ENCODE data around the gene TOMM70.

DNA sequence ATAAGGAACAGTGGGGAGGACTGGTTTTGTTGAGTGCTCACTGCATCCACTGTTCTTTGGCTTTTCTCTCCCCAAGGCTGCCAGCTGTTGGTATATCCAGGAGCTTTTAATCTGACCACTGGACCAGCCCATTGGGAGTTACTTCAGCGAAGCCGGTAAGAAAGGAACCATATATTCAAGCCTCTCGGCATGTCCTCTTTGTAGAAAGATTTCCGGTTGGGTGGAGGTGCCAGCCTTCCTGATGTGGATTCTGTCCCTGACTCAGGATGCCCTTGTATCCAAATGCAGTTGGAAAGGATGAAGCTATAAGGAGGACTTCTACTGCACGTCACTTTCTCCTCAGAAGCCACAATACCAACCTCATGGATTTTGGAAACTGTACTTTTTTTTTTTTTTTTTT, 52.2 kb downstream of the TOMM70 start:
- TF ChIP-seq, protein P1, sequence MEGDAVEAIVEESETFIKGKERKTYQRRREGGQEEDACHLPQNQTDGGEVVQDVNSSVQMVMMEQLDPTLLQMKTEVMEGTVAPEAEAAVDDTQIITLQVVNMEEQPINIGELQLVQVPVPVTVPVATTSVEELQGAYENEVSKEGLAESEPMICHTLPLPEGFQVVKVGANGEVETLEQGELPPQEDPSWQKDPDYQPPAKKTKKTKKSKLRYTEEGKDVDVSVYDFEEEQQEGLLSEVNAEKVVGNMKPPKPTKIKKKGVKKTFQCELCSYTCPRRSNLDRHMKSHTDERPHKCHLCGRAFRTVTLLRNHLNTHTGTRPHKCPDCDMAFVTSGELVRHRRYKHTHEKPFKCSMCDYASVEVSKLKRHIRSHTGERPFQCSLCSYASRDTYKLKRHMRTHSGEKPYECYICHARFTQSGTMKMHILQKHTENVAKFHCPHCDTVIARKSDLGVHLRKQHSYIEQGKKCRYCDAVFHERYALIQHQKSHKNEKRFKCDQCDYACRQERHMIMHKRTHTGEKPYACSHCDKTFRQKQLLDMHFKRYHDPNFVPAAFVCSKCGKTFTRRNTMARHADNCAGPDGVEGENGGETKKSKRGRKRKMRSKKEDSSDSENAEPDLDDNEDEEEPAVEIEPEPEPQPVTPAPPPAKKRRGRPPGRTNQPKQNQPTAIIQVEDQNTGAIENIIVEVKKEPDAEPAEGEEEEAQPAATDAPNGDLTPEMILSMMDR (IDR thresholded peaks at IDR 0.05) = no peak
- TF ChIP-seq POLR2AphosphoS5 (IDR thresholded peaks at IDR 0.05) = no peak
- TF ChIP-seq POLR2A (IDR thresholded peaks at IDR 0.05) = no peak
